Activated gamma-delta T cell (primary cell): Measurements from ENCODE around the gene LMAN2L.

Experiments used
- DNase-seq: peaks from one replicate; lab custom pipeline; 2025; lab: John Stamatoyannopoulos, UW

Gene LMAN2L

GRCh38 chr2:96703021-96703751 lies 36.7 kb downstream of the LMAN2L start:
- no peak for DNase-seq

GRCh38 chr2:96702098-96702785 lies 37.6 kb downstream of the LMAN2L start:
- DNase-seq: no peak

GRCh38 chr2:96701636-96702035 lies 38.2 kb downstream of the LMAN2L start:
- DNase-seq: no peak

GRCh38 chr2:96700086-96700485 lies 39.8 kb downstream of the LMAN2L start:
- DNase-seq: no peak

GRCh38 chr2:96699621-96700020 lies 40.2 kb downstream of the LMAN2L start:
- no peak for DNase-seq

GRCh38 chr2:96699021-96699420 lies 40.8 kb downstream of the LMAN2L start:
- DNase-seq: no peak

GRCh38 chr2:96698221-96698861 lies 41.5 kb downstream of the LMAN2L start:
- DNase-seq: no peak

- no peak for DNase-seq
Measured at GRCh38 chr2:96697476-96697875, 42.4 kb downstream of the LMAN2L start.

- no peak for DNase-seq
Measured at GRCh38 chr2:96695602-96696001, 44.3 kb downstream of the LMAN2L start.

- no peak for DNase-seq
Measured at GRCh38 chr2:96694816-96695455, 44.9 kb downstream of the LMAN2L start.

- no peak for DNase-seq
Measured at GRCh38 chr2:96694279-96694678, 45.6 kb downstream of the LMAN2L start.

- no peak for DNase-seq
Measured at GRCh38 chr2:96693286-96694200, 46.3 kb downstream of the LMAN2L start.

- DNase-seq: no peak
Measured at GRCh38 chr2:96692094-96692971, 47.5 kb downstream of the LMAN2L start.

- no peak for DNase-seq
Measured at GRCh38 chr2:96691022-96691612, 48.7 kb downstream of the LMAN2L start.

GRCh38 chr2:96690306-96691021 lies 49.4 kb downstream of the LMAN2L start:
- no peak for DNase-seq

GRCh38 chr2:96689431-96689991 lies 50.4 kb downstream of the LMAN2L start:
- no peak for DNase-seq

- no peak for DNase-seq
Measured at GRCh38 chr2:96688649-96689430, 51.0 kb downstream of the LMAN2L start.
